A673 (cell line): ENCODE data around the gene SPAG9.

Experiments used
- CTCF ChIP-seq: fragments of 300-800, 200-600 bp; sonication (generic); conservative IDR thresholded peaks from 2 replicates; pipeline ENCODE4 v1.5.1; 2017; ENCODE audit warnings: low read depth, mild to moderate bottlenecking, antibody characterized with exemption, low read length, moderate library complexity, mixed read lengths
- EZH2 ChIP-seq: fragments of 200-600 bp; sonication (generic); IDR thresholded peaks from 2 replicates; pipeline ENCODE4 v1.6.1; 2017; ENCODE audit warnings: borderline replicate concordance, low read depth, mild to moderate bottlenecking, mixed read lengths, antibody characterized with exemption, low read length; ENCODE audit not compliant: poor library complexity, severe bottlenecking

GRCh38 chr17:50952013-50952412, 168.7 kb downstream of the SPAG9 start:
- TF ChIP-seq CTCF (no peak), EZH2 (no peak)
